A204.1 (cell line): Measurements from ENCODE around the gene LINC01488.

Experiments used
- FAIRE-seq: peaks from 2 replicates; lab custom pipeline; 2012; peaks lifted over from hg19 to GRCh38; lab: Jason Lieb, UNC

The LINC01488 gene

GRCh38 chr11:69481393-69481844 is at the start of gene LINC01488:
LINC01488 (plus strand) TSS chr11:69481663.
- no peak for FAIRE-seq

GRCh38 chr11:69431893-69432738 is 49.3 kb upstream of the LINC01488 start:
- no peak for FAIRE-seq

DNA sequence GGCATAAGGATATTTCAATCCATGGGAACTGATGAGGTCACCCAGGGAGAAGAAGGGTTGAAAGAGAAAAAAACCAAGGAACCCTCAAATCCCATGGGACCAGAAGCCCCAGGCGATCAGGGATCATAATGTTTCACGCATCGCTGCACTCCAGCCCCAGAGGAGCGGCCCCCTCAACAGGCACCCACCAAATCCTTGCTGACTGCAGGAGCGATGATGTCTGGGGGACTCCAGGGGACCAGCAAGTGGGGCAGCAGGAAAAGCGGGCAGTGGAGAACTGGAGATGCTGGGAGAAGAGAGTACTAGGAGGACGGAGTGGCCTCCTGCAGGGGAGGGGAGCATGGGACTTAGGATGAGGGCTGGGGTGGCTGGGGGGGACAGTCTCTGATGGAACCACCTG is 47.7 kb upstream of the LINC01488 start:
- FAIRE-seq, result no peak

GRCh38 chr11:69434471-69434931 is 47.0 kb upstream of the LINC01488 start:
- FAIRE-seq, result no peak

DNA sequence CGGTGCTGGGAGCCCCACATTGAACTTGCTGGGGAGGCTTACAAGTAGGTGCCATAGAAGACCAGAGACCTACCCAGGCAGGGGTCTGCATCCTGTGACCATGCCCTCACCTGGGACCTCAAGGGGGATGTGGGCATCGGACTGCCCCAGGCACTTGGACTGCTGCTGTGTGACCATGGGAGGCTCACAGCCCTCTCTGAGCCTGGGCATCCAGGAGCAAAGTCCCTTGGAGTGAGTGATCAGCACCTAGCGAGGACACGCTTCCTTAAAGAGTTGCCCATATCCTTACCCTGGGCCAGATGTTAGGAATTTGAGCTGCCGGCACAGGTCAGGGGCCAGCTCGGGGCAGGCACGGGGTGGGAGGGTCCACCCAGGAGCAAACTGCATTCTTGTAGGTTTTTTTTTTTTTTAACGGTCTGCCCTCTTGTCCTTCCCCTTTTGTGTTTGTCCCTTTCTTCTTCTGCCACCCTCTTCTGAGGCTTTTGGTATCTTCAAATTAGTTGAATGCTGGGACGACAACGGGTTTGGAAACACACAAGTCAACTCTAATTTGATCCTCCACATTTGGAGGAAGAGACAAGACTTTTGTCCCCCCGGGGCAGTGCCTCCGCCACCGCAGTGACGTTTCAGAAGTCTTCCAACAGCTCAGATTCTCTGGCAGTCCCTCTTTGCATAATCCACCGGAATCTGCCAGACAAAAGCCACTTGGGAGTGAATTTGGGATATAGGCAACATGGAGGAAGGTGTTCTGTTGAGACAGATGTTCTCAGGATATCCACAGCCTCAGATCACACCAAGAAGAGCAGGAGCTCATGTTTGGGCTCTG is 46.1 kb upstream of the LINC01488 start:
- no peak for FAIRE-seq

DNA sequence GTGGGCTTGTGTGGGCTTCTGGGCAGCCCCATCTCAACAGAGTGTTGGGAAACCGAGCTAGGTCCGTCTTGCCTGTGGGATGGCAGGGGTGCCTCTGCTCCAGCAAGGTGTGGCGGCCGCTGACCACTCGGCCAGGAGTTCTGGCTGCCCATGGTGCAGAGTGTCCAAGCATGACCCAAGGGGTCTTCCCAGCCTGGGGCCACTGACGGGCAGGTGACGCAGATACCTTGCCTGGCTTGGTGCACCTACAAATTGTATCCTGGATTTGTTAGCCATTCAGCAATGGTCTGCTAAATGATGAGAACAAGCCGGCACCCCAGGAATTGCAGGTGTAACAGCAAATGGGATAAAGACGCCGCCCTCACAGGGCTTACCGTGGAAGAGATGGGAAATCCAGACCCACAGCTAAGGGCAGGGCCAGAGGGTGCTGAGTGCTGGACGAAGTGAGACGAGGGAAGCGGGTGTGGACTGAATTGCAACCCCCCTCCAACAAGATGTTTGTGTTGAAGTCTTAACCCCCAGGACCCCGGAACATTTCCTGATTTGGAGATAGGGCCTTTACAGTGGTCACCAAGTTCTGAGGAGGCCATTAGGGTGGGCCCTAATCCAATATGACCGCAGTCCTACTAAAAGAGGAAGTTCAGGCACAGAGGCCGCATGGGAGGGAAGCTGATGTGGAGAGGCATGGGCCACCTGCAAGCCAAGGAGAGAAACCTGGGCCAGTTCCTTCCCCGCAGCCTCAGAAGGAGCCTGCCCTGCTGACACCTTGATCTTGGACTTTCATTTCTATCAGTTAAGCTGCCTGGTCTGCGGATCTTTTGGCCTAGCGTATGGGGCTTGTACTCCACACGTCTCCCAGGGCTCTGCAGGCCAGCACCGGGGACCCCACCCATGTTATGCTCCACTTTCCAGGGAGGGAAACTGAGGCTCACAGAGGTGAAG is 45.2 kb upstream of the LINC01488 start:
- FAIRE-seq, result no peak

DNA sequence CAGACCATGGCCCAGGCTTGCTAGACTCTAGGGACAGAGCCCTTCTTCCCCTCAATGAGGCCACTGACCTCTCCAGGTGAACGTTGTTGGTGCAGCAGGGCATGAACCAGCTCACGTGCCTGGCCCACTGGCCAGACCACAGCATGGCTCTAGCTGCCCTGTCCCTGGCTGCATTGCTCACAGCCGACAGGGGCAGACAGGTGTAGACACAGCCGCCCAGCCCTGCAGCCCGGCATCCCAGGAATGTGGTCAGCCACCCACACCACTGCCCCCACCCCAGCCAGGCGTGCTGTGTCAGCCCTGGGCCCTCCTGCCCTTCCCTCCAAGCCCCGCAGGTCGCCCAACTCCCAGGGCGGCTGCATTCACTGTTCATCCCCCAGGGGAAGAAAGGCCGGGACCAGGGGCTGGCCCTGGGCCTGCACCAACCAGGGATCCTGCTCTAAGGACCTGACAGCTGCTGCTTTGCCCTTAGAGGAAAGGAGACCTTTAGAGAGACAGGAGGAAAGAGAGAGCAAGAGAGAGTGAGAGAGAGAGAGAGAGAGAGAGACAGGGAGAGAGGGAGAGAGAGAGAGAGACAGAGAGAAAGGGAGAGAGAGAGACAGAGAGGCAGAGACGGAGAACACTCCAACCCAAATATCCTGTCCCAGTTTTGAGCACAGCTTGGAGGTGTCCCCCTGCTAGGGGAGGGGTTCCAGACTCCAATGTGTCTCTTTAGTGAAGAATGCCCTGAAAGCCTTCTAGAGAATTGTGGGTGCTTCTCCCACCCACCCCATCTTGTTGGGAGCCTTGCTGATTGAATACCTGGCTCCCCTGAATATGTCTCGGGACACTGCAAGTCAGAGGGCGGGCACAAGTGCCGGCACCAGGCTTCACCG is 44.2 kb upstream of the LINC01488 start:
- no peak for FAIRE-seq

GRCh38 chr11:69437876-69438205 is 43.6 kb upstream of the LINC01488 start:
- FAIRE-seq, result no peak

GRCh38 chr11:69438286-69438920 is 43.1 kb upstream of the LINC01488 start:
- FAIRE-seq, result no peak

DNA sequence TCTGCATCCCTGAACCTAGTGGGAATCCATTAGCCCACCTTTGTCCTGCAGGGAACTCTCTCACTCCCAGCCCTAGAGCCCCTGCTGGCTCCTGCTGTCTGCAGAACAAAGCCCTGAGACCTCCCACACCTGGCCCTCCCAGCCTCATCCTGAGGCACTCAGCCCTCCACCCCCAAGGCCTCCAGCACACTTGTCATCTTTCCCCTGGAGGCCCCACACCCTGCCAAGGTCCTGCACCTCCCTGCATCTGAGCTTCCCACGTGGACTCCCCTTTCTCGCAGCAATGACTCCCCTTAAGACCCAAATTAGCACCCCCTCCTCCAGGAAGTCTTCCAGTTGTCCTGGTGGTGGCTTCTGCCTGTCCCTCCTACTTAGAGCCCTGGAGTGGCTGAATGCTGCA is 42.3 kb upstream of the LINC01488 start:
- no peak for FAIRE-seq

- no peak for FAIRE-seq
Measured at GRCh38 chr11:69439651-69440464, 41.6 kb upstream of the LINC01488 start.

DNA sequence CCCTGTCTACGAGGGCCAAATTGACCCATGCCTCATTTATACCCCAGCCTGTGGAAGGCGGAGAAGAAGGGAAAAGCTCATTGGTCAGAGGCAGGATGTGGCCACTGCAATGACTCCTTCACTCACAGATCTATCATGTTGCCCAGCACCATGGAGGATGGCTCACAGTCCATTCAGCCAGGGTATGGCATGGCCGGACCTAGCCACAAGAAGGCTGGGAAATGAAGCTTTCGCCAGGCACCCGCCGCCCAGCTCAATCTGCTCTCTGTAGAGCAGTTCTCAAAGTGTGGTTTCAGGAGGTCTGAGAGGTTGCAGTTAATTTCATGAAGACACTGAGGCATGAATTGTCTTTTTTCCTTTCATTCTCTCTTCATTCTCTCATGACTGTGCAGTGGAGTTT is 40.6 kb upstream of the LINC01488 start:
- no peak for FAIRE-seq

DNA sequence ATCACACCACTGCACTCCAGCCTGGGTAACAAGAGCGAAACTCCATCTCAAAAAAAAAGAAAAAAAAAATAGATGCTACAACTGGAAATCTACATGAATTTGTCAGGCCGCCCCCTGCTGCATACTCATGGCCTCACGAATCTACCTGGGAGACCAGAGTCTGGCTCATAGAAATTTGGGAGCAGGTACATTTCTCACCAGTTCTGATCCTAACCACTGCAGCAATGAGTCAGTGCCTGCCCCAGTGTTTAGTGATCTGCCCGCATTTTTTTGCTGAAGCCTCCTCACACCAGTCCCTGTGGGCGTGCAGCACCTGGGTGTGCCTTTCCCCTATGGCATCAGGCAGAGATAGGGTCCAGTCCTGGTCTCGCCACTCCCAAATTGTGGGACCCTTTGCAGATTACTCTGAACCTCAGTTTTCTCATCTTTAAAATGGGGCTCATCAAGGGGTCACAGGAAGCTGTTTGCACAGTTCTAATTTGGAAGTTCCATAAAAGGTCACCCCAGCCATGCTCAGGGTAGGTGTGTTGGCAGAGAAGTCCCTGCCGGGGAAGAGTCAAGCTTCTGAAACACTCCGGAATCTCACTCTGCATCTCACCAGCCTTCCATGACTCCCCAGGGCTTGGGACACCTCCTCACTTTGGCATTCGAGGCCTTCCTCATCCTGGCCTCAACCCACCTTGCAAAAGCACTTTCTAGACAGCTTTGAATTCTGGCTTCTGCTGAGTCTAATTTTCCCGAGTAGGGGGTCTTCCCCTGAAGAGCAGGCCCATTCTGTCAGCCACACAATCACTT is 39.3 kb upstream of the LINC01488 start:
- FAIRE-seq, result no peak

DNA sequence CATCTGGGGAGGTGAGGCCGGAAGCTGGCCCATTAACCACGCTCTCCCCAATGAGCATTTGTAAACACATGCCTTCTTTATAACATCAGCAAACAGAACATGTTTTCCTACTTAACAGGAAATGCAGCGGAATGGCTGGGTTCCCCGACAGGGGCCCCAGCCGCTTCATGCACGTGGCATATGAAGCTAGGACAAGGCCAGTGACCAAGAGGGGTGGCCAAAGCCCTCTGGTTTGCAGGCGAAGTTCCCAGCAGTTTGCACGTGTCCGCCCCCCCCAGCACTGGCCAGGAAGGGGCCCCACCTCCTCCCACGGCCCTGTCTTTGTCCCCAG is 38.7 kb upstream of the LINC01488 start:
- FAIRE-seq, result no peak

DNA sequence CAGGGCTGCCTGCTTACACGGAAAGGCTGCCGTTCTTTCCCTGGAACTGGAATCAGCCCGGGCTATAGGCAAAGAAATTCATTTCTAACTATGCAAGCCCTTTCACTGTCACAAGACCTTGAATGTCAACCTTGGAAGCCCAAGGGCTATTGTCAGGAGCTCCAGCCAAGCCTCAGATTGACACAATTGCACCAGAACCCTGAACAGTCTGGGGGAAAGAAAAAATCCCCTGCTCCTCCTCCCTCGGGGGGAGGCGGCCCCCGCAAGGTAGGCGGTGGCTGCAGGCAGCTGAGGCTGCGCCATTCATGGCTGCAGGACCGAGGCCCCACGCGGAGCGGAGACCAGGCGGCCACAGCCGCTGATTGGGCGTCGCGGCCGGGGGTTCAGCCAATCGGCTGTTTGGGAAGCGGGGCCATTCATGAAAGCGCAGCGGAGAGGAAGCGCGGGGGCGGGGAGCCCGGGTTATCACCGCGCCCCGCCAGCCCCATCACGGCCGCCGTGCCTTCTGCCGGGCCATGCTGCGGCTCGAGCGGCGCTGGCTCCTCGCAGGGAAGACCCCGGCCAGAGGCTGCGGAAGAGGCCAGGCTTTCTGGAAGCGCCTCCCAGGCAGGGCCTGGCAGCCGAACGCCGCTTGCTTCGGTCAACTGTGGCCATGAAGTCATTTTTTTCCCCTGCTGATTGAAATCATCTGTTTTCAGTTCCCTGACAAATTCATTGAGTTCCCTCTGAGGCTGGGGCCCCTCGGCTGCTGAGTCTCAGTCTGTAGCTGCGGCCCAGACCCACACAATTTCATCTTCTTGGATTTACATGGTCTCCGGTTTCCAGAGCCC is 38.1 kb upstream of the LINC01488 start:
- peak; percentile 90 for FAIRE-seq

GRCh38 chr11:69443968-69444364 is 37.5 kb upstream of the LINC01488 start:
- no peak for FAIRE-seq

DNA sequence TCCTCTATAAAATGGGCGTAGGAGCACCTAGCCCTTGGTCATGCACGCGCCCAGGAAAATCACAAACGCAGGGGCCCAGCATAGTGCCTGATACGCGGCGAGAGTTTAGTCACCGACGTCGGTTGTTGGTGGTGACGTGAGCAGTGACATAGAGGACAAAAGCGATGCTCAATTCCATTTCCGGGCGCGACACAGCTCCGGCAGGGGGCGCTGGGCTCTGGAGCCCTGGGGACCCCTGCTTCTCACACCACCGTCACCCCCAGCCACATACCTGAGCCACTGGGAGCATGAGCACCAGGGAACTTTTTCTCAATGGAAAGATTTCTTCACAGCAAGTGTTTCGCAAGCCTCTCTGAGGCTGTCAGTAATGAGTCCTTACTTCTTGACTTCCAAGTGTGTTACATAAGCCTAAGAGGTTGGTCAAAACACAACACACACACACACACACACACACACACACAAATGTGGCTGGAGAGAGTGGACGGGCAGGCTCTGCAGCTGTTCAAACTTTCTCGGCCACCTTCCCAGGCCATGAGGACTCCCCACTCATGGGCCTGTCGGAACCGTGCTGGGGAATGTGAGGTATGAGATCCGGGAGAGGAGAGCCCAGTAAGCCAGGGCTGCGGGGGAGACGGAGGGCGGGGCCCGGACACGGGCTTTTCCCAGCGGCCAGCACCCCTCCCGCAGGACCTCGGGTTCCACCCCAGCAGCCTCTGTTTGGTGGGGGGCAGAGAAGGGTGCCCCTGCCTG is 36.9 kb upstream of the LINC01488 start:
- no peak for FAIRE-seq

DNA sequence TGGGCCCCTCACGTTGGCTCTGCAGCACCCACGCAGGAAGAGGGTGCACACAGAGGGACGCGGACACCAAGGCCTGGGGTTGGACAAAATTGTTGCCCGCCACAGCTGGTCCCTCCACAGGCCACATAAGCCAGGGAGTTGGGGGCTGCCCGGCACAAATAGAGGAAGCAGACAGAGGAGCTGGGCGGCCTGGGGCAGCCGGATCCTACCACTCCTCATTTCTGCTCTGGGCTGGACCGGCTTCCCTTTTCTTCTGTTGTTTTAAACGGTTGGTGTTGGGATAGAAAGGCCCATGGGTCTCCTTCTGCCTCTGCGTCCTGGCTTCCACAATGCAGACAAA is 36.4 kb upstream of the LINC01488 start:
- no peak for FAIRE-seq
